Endothelial cell (in vitro differentiated cells): ENCODE results near the gene TSHZ3. TPM values are rescaled to one million over a fixed set of nuclear protein-coding genes. Genes with fewer than 3 reads are reported as not detected.

Source experiments
- DNase-seq: peaks from one replicate; pipeline ENCODE4 v3.0.0; 2021; ENCODE audit warnings: low spot score
- H3K27ac Mint-ChIP-seq: one replicate; pipeline ENCODE4 v1.8.0; 2021; ENCODE audit warnings: mixed read lengths, inconsistent platforms; ENCODE audit not compliant: unreplicated experiment
- H3K27me3 Mint-ChIP-seq: one replicate; pipeline ENCODE4 v1.8.0; 2021; ENCODE audit warnings: mild to moderate bottlenecking, moderate library complexity, mixed read lengths, inconsistent platforms; ENCODE audit not compliant: unreplicated experiment
- H3K36me3 Mint-ChIP-seq: one replicate; pipeline ENCODE4 v1.8.0; 2021; ENCODE audit warnings: mild to moderate bottlenecking, low read depth, mixed read lengths, inconsistent platforms; ENCODE audit not compliant: unreplicated experiment
- H3K4me1 Mint-ChIP-seq: one replicate; pipeline ENCODE4 v1.8.0; 2021; ENCODE audit warnings: mild to moderate bottlenecking, mixed read lengths, inconsistent platforms; ENCODE audit not compliant: unreplicated experiment
- H3K4me3 Mint-ChIP-seq: one replicate; pipeline ENCODE4 v1.8.0; 2021; ENCODE audit warnings: mild to moderate bottlenecking, mixed read lengths, inconsistent platforms; ENCODE audit not compliant: unreplicated experiment
- H3K9me3 Mint-ChIP-seq: one replicate; pipeline ENCODE4 v1.8.0; 2021; ENCODE audit warnings: mixed read lengths, inconsistent platforms; ENCODE audit not compliant: unreplicated experiment
- CTCF ChIP-seq: fragments of 200-600 bp; sonication (generic); IDR thresholded peaks from one replicate; pipeline ENCODE4 v1.5.0; 2021; ENCODE audit warnings: antibody characterized with exemption; ENCODE audit not compliant: unreplicated experiment
- total RNA-seq: library from RNA; stranded (reverse); fragmentation: NEBNext Ultra II Directional; extraction: Animal tissue kit (Norgen Biotek cat#: 25700); gene quantifications from one replicate; pipeline ENCODE4 v1.2.1, GENCODE V29; 2021; ENCODE audit not compliant: unreplicated experiment

Gene TSHZ3
- total RNA-seq, 1 donor from 2014 or later: 12.3 TPM

- H3K9me3 Mint-ChIP-seq: no peaks in the 10 kb centered on the region
- H3K4me3 Mint-ChIP-seq: no peak overlapping the region
- no peak for DNase-seq
- H3K4me1 Mint-ChIP-seq: no peaks in the 10 kb centered on the region
- H3K27me3 Mint-ChIP-seq: peaks cover 1% of the 10 kb centered on the region
- no peak overlapping the region for H3K27ac Mint-ChIP-seq
- peaks cover 3% of the 10 kb centered on the region for H3K36me3 Mint-ChIP-seq
- TF ChIP-seq CTCF: no peak
Observed at GRCh38 chr19:31370216-31370615, 21.0 kb upstream of the TSHZ3 start.

GRCh38 chr19:31364963-31365362, 15.7 kb upstream of the TSHZ3 start:
- no peak for DNase-seq
- peaks cover 4% of the 10 kb centered on the region for H3K4me1 Mint-ChIP-seq
- H3K27ac Mint-ChIP-seq: no peak overlapping the region
- TF ChIP-seq CTCF: no peak
- H3K4me3 Mint-ChIP-seq: no peak overlapping the region
- peaks cover 1% of the 10 kb centered on the region for H3K27me3 Mint-ChIP-seq
- H3K36me3 Mint-ChIP-seq: no peaks in the 10 kb centered on the region
- H3K9me3 Mint-ChIP-seq: no peaks in the 10 kb centered on the region

GRCh38 chr19:31361728-31362127, 12.5 kb upstream of the TSHZ3 start:
- H3K4me3 Mint-ChIP-seq: no peak overlapping the region
- H3K27me3 Mint-ChIP-seq: peaks cover 1% of the 10 kb centered on the region
- DNase-seq: no peak
- no peaks in the 10 kb centered on the region for H3K36me3 Mint-ChIP-seq
- no peak for TF ChIP-seq CTCF
- no peak overlapping the region for H3K27ac Mint-ChIP-seq
- no peaks in the 10 kb centered on the region for H3K9me3 Mint-ChIP-seq
- H3K4me1 Mint-ChIP-seq: peaks cover 4% of the 10 kb centered on the region

- Mint-ChIP-seq H3K36me3 (no peaks in the 10 kb centered on the region), H3K27me3 (peaks cover 25% of the 10 kb centered on the region), H3K4me3 (no peak overlapping the region), H3K9me3 (no peaks in the 10 kb centered on the region), H3K4me1 (peaks cover 33% of the 10 kb centered on the region), H3K27ac (no peak overlapping the region)
- TF ChIP-seq CTCF: no peak
- no peak for DNase-seq
Observed at GRCh38 chr19:31357315-31357673, 8.1 kb upstream of the TSHZ3 start.

- peak; percentile 61 for TF ChIP-seq CTCF
- DNase-seq: peak; percentile 66
- H3K4me3 Mint-ChIP-seq: peak overlapping the region; percentile 70
- no peaks in the 10 kb centered on the region for H3K36me3 Mint-ChIP-seq
- H3K4me1 Mint-ChIP-seq: peaks cover 38% of the 10 kb centered on the region
- H3K27me3 Mint-ChIP-seq: peaks cover 28% of the 10 kb centered on the region
- H3K27ac Mint-ChIP-seq: no peak overlapping the region
- no peaks in the 10 kb centered on the region for H3K9me3 Mint-ChIP-seq
Observed at GRCh38 chr19:31356587-31357314, 7.5 kb upstream of the TSHZ3 start.
